ENCODE measurements around the gene NAPSA. TPM values are rescaled to one million over a fixed set of nuclear protein-coding genes. Genes with fewer than 3 reads are reported as not detected.

NAPSA gene
- total and polyA plus RNA-seq, 8 donors = 0.78 to 4.6 (median 2.3) TPM

DNA sequence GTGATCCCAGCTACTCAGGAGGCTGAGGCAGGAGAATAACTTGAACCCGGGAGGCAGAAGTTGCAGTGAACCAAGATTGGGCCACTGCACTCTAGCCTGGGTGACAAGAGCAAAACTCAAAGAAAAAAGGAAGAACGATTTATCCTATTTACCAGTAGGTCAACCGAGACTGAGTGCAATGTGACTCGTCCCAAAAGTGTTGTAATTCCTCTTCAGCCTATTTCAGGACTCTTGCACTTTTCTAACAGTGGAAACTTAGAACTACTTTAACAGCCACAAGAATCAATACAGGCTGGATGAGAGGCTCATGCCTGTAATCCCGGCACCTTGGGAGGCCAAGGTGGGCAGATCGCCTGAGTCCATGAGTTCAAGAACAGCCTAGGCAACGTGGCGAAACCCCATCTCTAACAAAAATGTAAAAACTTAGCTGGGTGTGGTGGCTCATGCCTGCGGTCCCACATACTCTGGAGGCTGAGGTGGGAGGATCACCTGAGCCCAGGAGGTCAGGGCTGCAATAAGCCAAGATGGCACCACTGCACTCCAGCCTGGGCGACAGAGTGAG, 6.6 kb upstream of the NAPSA start:
- Histone ChIP-seq H3K27ac (no peak overlapping the region), H3K4me1 (no peaks in the 10 kb centered on the region), H3K9me3 (no peaks in the 10 kb centered on the region), H3K36me3 (no peaks in the 10 kb centered on the region), H3K27me3 (no peaks in the 10 kb centered on the region), H3K4me3 (no peak overlapping the region)
- DNase-seq (no peak), FAIRE-seq (no peak), ATAC-seq (no peak)
- TF ChIP-seq, protein P1, sequence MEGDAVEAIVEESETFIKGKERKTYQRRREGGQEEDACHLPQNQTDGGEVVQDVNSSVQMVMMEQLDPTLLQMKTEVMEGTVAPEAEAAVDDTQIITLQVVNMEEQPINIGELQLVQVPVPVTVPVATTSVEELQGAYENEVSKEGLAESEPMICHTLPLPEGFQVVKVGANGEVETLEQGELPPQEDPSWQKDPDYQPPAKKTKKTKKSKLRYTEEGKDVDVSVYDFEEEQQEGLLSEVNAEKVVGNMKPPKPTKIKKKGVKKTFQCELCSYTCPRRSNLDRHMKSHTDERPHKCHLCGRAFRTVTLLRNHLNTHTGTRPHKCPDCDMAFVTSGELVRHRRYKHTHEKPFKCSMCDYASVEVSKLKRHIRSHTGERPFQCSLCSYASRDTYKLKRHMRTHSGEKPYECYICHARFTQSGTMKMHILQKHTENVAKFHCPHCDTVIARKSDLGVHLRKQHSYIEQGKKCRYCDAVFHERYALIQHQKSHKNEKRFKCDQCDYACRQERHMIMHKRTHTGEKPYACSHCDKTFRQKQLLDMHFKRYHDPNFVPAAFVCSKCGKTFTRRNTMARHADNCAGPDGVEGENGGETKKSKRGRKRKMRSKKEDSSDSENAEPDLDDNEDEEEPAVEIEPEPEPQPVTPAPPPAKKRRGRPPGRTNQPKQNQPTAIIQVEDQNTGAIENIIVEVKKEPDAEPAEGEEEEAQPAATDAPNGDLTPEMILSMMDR (IDR thresholded peaks at IDR 0.05) = no peak
- intact Hi-C loops (cut with DNase I) = loop anchor here in 1 of 3 donors (5.0 kb wide), 1 partner anchor 85 kb away; no protein-coding TSS in a partner anchor
- 75 to 84% methylated on average over 10 of the region's 10 CpGs for WGBS, 2 donors

DNA sequence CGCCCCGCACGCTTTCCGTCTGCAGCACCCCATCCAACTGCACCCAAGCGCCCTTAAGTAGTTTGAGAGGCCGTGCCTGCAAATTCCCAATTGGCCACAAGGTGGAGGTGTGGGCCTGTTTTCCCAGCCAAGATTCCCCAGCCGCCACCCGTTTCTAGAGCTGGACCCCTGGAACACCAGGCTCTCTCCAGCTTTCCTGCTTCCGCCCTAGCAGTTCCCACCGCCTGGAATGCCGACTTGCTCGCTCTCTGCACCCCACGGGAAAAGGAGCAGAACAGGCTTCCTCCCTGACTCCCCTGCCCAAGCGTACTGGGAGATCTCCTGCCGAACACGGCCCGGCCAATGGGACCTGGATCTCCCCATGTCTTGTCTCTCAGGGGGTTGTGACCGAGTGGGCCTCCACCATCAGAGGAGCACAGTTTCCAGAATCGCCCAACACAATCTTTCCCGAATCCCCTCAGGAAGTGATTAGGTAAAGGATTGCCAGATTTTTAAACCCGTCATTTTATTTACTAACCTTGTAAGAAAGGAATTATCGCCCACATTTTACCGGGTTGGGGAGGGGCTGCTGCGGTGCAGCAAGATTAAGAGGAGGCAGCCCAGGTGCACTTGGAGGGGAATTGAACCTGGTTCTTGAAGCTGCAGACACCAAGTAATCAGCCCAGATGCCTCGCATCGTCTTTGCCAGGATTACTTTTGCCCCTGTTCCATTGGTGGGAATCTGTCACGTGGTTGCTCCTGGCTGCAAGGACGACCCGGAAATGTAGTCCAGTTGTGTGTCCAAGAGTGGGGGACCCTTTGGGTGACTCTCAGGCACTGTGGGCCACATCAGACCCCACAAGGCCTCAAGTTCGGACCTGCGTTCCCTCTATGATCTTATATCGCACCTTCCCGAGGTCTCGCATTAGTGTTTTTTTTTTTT, 3.5 kb upstream of the NAPSA start:
- Histone ChIP-seq H3K4me1 (no peaks in the 10 kb centered on the region), H3K9me3 (no peaks in the 10 kb centered on the region), H3K36me3 (no peaks in the 10 kb centered on the region), H3K27me3 (no peaks in the 10 kb centered on the region), H3K4me3 (peak overlapping the region; percentile 47 to 83 (median 68)), H3K27ac (peak overlapping the region; percentile 24 to 74 (median 68))
- TF ChIP-seq, protein P1 (IDR thresholded peaks at IDR 0.05) = peak; percentile 71 to 85 (median 78)
- no peak for FAIRE-seq
- peak; percentile 94 to 98 (median 96) for ATAC-seq
- WGBS, 2 donors = 7 to 8% methylated on average over 34 of the region's 34 CpGs
- intact Hi-C loops (cut with DNase I) = no loop called here
- DNase-seq = peak; percentile 79 to 90 (median 88)

DNA sequence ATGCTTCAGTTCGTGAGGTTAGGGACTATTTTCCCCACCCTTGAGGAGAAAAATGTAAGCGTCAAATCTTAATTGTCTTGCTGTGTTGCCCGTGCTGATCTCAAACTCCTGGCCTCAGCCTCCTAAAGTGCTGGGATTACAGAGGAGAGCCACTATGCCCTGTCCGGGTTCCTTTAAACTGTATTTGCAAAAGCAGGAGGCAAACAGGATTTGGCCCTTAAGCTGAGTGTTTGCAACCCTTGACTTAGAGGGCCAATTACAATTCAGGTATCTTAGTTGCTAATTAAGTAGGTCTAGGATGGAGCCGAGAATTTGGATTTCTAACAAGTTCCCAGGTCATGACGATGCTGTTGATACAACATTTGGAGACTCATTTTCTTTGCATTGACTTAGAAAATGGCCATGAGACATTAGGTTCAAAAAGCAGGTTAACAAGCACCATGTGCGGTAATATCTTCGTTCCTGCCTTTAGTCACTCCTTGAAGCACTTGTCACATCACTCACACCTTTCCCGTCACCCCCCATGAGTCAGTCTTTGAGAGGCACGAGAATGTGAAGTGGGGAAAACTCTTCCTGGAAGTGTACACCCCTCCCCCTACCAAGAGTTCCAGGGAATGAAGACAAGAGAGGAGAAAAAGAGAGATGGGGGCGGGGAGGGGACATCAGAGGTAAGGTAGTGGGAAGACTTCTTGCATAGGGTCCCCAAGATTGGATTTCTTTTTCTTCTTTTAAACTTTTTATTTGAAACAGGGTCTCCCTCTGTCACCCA, 2.6 kb downstream of the NAPSA start:
- FAIRE-seq (no peak), DNase-seq (no peak), ATAC-seq (no peak)
- no peaks in the 10 kb centered on the region for H3K4me1 ChIP-seq
- no peak overlapping the region for H3K27ac ChIP-seq
- no peak overlapping the region for H3K4me3 ChIP-seq
- WGBS, 2 donors = 63 to 66% methylated on average over 11 of the region's 11 CpGs
- intact Hi-C loops (cut with DNase I) = loop anchor here in 1 of 3 donors (5.0 kb wide), 1 partner anchor 99 kb away; no protein-coding TSS in a partner anchor
- H3K27me3 ChIP-seq = no peaks in the 10 kb centered on the region
- TF ChIP-seq, protein P1 (IDR thresholded peaks at IDR 0.05) = no peak
- H3K9me3 ChIP-seq = no peaks in the 10 kb centered on the region
- no peaks in the 10 kb centered on the region for H3K36me3 ChIP-seq

DNA sequence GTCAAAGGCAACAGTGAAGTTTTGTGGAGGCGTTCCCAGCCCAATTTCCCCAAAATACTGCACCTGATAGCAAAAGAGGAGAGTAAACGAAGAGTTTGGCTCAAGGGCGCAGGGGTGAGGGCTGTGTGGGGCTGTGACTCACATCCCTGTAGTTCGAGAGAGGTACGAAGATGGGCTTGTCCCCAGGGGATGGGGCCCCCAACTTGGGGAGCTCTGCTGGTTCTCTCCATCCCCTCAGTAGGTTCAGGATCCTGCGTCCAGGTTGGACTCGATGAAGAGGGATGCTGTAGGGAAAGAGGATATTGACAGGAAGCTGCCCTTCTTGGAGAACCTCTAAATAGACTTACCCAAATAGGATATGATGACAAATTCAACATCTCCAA, 3.4 kb downstream of the NAPSA start:
- TF ChIP-seq, protein P1 (IDR thresholded peaks at IDR 0.05) = no peak
- H3K4me1 ChIP-seq = no peaks in the 10 kb centered on the region
- no peak overlapping the region for H3K4me3 ChIP-seq
- intact Hi-C loops (cut with DNase I) = loop anchor here in 1 of 3 donors (5.0 kb wide), 1 partner anchor 100 kb away; no protein-coding TSS in a partner anchor
- DNase-seq (no peak), ATAC-seq (no peak), FAIRE-seq (no peak)
- no peak overlapping the region for H3K27ac ChIP-seq
- H3K9me3 ChIP-seq = no peaks in the 10 kb centered on the region
- no peaks in the 10 kb centered on the region for H3K27me3 ChIP-seq
- H3K36me3 ChIP-seq = no peaks in the 10 kb centered on the region
- 84 to 94% methylated on average over 7 of the region's 7 CpGs for WGBS, 2 donors
